Prostate gland (tissue), 2 donors: Measurements from ENCODE around the gene SNX9. TPM values are rescaled to one million over a fixed set of nuclear protein-coding genes. Genes with fewer than 3 reads are reported as not detected.
"Not testable (repeated sequence)": the region's sequence is repeated elsewhere in the genome, so short reads cannot be mapped to it uniquely, and the experiment has no call there.

Source experiments
- DNase-seq: peaks from one replicate; pipeline ENCODE4 v3.0.0-alpha.2; 2019; ENCODE audit warnings: low spot score
- H3K27ac ChIP-seq, 2 donors: fragments of 200-600 bp; sonication (generic); 2 replicates each; pipeline ENCODE4 v1.5.1; 2017 to 2019
- H3K27me3 ChIP-seq: fragments of 200-600 bp; sonication (generic); replicated peaks from 2 replicates; pipeline ENCODE4 v1.5.1; 2019; ENCODE audit not compliant: insufficient read depth
- H3K36me3 ChIP-seq, 2 donors: fragments of 200-600 bp; sonication (generic); 1 replicate in 1 of 2; 2 replicates in 1 of 2; pipeline versions ENCODE4 v1.5.1 to v1.8.1; 2017 to 2019
- H3K4me1 ChIP-seq: fragments of 200-600 bp; sonication (generic); replicated peaks from 2 replicates; pipeline ENCODE4 v1.5.1; 2019
- H3K4me3 ChIP-seq, 2 donors: fragments of 200-600 bp; sonication (generic); 2 replicates each; pipeline ENCODE4 v1.5.1; 2017 to 2019
- H3K9me3 ChIP-seq: fragments of 200-600 bp; sonication (generic); 2 replicates; pipeline ENCODE4 v1.5.1; 2017
- POLR2A ChIP-seq: fragments of 450-650 bp; IDR thresholded peaks from one replicate; pipeline ENCODE4 v1.6.1; 2016; ENCODE audit warnings: antibody characterized with exemption, mild to moderate bottlenecking
- POLR2AphosphoS5 ChIP-seq: sonication (generic); formaldehyde crosslinking; IDR thresholded peaks from one replicate; pipeline ENCODE4 v1.6.1; 2017; ENCODE audit warnings: antibody characterized with exemption
- WGBS: methylation state at CpG from one replicate; pipeline ENCODE4 v1.1.5; 2018; 5-methylcytosine and 5-hydroxymethylcytosine counted together
- intact Hi-C: fragments of 100-400 bp; cut with DNase I; formaldehyde crosslinking; loops from one replicate; pipeline ENCODE4 v1.14.2; 2022
- total RNA-seq, 2 donors: library from RNA; depleted of rRNA; stranded (reverse); fragments of >200 nt; gene quantifications; one replicate each; pipeline ENCODE4 v1.1.0, GENCODE V29; 2016
- TF ChIP-seq, protein P1 (sequence below), 4 experiments: fragments of 200-600 bp in 2 of 4; fragments of 450-650 bp in 2 of 4; sonication (generic) in 2 of 4; IDR thresholded peaks; 1 replicate in 3 of 4; 2 replicates in 1 of 4; pipeline ENCODE4 v1.5.1; 2016 to 2019; ENCODE audit warnings: antibody characterized with exemption in 4 of 4, mild to moderate bottlenecking in 2 of 4, moderate library complexity in 2 of 4

Gene SNX9
- total RNA-seq, 2 donors from 2014 or later = 39.2 to 40.6 TPM

- intact Hi-C loops = no loop called here
- Histone ChIP-seq H3K27ac (no peak overlapping the region), H3K4me1 (peaks cover 6% of the 10 kb centered on the region), H3K36me3 (no peaks in the 10 kb centered on the region), H3K4me3 (no peak overlapping the region), H3K9me3 (no peaks in the 10 kb centered on the region), H3K27me3 (no peaks in the 10 kb centered on the region)
- WGBS = 85% methylated on average over 4 of the region's 4 CpGs
- no peak for DNase-seq
- TF ChIP-seq POLR2AphosphoS5 (no peak), POLR2A (no peak)
- TF ChIP-seq, protein P1, sequence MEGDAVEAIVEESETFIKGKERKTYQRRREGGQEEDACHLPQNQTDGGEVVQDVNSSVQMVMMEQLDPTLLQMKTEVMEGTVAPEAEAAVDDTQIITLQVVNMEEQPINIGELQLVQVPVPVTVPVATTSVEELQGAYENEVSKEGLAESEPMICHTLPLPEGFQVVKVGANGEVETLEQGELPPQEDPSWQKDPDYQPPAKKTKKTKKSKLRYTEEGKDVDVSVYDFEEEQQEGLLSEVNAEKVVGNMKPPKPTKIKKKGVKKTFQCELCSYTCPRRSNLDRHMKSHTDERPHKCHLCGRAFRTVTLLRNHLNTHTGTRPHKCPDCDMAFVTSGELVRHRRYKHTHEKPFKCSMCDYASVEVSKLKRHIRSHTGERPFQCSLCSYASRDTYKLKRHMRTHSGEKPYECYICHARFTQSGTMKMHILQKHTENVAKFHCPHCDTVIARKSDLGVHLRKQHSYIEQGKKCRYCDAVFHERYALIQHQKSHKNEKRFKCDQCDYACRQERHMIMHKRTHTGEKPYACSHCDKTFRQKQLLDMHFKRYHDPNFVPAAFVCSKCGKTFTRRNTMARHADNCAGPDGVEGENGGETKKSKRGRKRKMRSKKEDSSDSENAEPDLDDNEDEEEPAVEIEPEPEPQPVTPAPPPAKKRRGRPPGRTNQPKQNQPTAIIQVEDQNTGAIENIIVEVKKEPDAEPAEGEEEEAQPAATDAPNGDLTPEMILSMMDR (IDR thresholded peaks at IDR 0.05) = no peak
These were observed 19.2 kb downstream of the SNX9 start for GRCh38 chr6:157842212-157842611.

DNA sequence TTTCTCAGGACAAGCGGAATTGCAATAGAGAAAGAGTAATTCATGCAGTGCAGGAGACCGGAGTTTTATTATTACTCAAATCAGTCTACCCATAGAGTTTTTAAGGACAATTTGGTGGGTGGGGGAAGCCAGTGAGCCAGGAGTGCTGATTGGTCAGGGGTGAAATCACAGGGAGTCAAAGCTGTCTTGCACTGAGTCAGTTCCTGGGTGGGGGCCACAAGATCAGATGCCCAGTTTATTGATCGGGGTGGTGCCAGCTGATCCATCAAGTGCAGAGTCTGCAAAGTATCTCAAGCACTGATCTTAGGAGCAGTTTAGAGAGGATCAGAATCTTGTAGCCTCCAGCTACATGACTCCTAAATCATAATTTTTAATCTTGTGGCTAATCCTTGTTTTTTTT, 21.1 kb downstream of the SNX9 start:
- DNase-seq, H3K4me3 ChIP-seq, H3K27me3 ChIP-seq, H3K4me1 ChIP-seq, H3K27ac ChIP-seq, H3K36me3 ChIP-seq, intact Hi-C loops, H3K9me3 ChIP-seq: not testable (repeated sequence)
- WGBS = 95% methylated on average over 3 of the region's 3 CpGs

DNA sequence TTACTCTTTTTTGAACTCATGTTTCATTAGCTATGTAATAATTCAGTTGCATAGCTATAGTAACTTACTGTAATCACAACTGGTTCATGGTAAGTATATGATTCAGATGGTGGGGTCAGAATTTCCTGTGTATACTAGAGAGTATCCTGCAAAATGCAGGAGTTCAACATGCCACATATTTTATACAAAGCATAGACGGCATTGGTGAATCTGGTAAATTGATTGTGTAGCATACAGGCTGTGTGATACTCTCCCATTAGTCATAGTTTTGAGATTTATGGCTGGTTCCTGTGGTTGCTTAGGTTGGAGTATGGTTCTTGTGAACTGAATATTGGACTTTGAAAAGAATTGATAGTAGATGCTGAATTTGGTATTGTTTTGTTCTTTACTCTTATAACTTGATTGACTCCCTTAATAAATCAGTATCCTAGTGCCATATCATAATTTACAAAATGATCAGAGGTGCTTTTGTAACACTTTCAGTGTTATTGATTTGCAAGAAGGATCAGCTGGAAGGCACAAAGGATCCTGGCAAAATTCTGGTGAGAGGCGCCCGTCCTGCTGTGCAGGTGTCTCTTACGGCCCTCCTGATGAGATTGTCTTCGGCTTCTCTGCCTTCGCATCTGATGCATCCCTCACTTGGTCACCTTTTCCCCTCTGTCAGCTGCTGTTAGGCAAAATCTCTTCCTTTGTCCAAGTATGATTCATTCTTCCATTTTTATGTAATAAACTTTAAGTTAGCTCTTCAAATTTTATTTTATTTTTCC, 22.6 kb downstream of the SNX9 start:
- peaks cover 9% of the 10 kb centered on the region for H3K4me1 ChIP-seq
- DNase-seq = no peak
- no peak for TF ChIP-seq POLR2AphosphoS5
- TF ChIP-seq, protein P1 (IDR thresholded peaks at IDR 0.05) = no peak
- TF ChIP-seq POLR2A = no peak

DNA sequence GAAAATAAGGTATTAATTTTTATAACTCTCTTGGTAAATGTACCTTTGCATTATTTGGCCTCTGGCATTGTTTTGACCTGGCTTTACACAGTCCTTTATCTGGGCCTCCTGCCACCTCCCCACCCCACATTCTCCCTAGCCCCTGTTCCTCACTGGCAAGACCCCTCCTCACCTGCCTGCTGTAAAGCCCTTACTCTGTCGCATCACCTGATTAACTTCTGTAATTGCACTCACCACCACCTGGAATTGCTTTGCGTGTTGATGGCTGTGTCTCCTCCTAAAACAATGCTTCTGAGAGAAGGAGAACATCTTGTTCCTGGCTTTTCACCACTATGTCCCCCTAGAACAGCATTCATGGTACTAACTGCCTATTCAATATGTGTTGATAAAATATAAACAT, 24.8 kb downstream of the SNX9 start:
- Histone ChIP-seq H3K4me3 (no peak overlapping the region), H3K36me3 (no peaks in the 10 kb centered on the region), H3K27me3 (no peaks in the 10 kb centered on the region), H3K27ac (no peak overlapping the region), H3K4me1 (peaks cover 3% of the 10 kb centered on the region), H3K9me3 (no peaks in the 10 kb centered on the region)
- DNase-seq = no peak
- no peak for TF ChIP-seq POLR2AphosphoS5
- TF ChIP-seq, protein P1 (IDR thresholded peaks at IDR 0.05) = no peak
- 53% methylated on average over 2 of the region's 2 CpGs for WGBS
- intact Hi-C loops = no loop called here

More for the DNA sequence above, 22.6 kb downstream of the SNX9 start:
- WGBS = 97% methylated on average over 6 of the region's 6 CpGs
- Histone ChIP-seq H3K9me3 (no peaks in the 10 kb centered on the region), H3K27me3 (no peaks in the 10 kb centered on the region), H3K36me3 (no peaks in the 10 kb centered on the region), H3K27ac (no peak overlapping the region), H3K4me3 (no peak overlapping the region)
- intact Hi-C loops = no loop called here

DNA sequence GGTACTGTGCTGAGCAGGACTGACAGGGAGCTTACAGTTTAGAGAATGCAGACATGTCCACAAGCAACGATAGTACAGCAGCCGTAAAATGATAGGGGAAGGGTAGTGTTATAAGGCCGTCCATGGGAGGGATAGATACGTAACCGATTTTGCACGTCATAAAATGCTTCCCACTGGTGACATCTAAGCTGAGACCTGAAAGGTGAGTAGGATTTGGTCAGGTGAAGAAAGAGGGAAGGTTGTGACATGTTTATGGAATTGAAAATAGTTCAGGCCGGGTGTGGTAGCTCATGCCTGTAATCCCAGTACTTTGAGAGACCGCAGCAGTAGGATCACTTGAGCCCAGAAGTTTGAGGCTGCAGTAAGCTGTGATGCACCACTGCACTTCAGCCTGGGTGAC, 25.6 kb downstream of the SNX9 start:
- 70% methylated on average over 8 of the region's 8 CpGs for WGBS
- TF ChIP-seq, protein P1 (IDR thresholded peaks at IDR 0.05) = no peak
- TF ChIP-seq POLR2AphosphoS5 = no peak
- TF ChIP-seq POLR2A = no peak
- Histone ChIP-seq H3K27ac (no peak overlapping the region), H3K4me3 (no peak overlapping the region), H3K27me3 (no peaks in the 10 kb centered on the region), H3K9me3 (no peaks in the 10 kb centered on the region), H3K36me3 (no peaks in the 10 kb centered on the region), H3K4me1 (peaks cover 3% of the 10 kb centered on the region)
- intact Hi-C loops = no loop called here
- no peak for DNase-seq
